HG03520 (cell line): ENCODE results near the gene HOXB7.

Source experiments
- ATAC-seq: cut with Tn5 transposase; IDR thresholded peaks from one replicate; pipeline ENCODE4 v1.9.1; 2021; ENCODE audit warnings: mild to moderate bottlenecking, moderate library complexity; ENCODE audit not compliant: unreplicated experiment

The HOXB7 gene

DNA sequence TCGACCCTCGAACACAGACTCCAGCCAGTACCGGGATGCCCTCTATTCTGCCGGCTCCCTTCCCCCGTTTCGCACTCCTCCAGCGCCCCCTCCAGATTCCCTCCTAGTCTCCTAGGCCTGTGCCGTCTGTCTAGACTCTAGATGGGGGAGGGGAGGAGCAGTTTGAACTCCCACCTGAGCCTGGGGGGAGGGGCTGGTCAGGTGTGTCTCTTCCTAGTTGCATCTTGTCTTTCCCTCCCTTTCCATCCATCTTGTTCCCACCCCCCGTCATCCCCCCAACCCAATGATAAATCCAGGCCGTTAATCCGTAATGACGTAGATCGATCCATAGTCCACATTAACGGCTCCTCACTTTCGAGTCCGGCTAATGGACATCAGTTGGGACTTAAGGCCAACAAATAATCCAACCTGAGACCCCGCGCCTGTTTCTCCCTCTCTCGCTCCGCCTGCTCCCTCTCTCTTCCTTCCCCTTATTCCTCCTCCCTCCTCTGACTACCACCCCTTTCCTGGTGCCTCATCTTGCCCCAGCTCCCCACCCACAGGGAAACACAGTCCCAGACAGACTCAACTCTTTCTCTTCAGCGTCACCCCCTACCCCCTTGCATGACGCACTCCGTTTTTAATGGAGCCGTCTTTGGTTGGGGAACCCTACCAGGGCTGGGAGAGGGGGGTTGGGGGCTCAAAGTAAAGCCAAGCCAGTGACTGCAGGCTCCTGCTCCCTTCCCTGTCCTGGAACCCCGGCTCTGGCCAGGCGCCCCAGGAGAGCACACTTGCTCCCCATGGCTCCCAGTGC is 13.9 kb downstream of the HOXB7 start:
- ATAC-seq, result no peak

- ATAC-seq, result no peak
Observed at GRCh38 chr17:48596000-48596734, 14.7 kb downstream of the HOXB7 start.

- no peak for ATAC-seq
Observed at GRCh38 chr17:48595278-48595999, 15.4 kb downstream of the HOXB7 start.

GRCh38 chr17:48594538-48595277 is 16.1 kb downstream of the HOXB7 start:
- ATAC-seq, result no peak

- no peak for ATAC-seq
Observed at GRCh38 chr17:48593840-48594537, 16.8 kb downstream of the HOXB7 start.

DNA sequence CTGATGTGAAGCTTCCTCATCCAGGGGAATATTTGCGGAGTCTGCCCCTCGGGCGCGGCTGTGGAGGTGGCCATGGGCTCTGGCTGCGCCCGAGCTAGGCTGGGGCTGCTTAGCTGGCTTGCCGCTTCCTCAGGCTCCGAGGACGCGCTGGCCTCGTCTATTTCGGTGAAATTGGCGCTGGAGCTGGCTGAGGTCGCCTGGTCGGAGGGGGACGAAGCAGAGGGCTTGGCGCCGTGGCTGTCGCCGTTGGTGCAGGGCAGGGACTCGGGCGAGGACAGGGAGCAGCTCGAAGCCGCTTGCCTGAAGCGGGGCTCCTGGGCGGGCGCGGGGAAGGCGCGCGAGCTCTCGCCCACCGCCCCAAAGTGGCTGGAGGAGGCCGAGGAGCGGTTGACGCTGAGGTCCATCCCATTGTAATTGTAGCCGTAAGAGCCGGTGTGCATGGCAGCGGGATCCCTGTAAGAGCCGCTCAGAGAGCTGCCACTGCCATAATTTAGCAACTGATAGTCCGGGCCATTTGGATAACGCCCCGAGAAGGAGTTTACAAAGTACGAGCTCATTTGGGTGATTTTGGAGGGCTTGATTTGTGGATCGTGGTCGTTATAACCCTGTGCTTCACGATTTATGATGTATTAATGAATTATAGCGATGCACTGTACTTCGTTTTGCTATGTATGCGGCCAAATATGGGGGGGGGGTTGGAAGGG is 17.5 kb downstream of the HOXB7 start, which contains the start of gene HOXB5:
TSS of gene HOXB5 (minus strand) at position 654 of the 704 bp plus-strand sequence. CDS start at position 557, 97 bp downstream.
- ATAC-seq, result no peak

DNA sequence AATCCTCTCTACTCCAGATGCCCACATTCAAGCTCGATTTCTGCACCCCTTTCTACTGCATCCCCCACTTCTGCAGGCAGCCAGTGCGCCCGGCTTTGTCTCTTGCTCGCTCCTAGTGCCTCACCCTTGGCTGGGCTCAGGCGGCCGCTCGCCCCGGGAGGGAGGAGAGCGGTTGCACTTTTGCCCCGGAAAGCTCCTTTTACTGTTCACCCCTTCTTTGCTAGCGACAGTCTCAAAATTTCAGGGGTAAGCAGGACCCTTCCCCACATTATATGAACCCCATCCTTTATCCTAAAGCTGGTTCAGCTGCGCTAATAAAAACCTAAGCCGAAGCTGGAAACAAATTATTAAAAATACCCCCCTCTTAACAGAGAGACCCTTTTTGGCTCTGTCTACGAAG is 18.2 kb downstream of the HOXB7 start:
- no peak for ATAC-seq

GRCh38 chr17:48592057-48592514 is 18.7 kb downstream of the HOXB7 start:
- no peak for ATAC-seq

DNA sequence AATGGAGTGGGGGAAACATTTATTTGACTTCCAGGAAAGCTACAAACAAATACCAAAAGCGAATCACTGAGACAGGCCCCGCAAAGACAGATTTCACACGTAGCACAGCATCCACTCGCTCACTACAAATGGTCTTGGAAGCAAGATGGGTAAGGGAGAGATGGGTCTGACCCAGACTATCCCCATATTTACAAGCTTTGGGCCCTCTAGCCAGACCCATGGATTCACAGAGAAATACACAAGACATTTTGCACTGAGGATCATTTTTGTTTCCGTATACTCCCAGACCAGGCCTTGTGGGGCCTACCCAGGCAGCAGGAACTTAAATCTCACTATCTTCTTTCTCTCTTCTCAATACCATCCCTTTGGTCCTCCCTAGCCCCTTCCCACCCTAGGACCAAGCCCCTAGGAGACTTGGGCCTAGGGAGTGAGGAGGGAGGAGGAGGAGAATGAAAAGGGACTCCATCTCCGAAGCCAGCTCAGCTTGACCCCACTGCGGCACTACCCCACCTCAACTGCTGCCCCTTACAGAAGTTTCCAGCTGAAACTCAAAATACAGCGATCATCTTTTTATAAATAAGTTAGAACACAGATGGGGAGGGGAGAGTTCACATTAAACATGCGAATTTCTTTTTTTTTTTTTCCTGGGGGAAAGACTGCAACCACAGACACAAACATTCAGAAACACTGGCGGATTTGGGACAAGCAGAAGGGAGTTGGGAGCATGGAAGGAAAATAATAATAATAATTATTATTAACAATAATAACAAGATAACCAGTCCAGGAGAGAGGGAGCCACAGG is 19.4 kb downstream of the HOXB7 start:
- no peak for ATAC-seq

GRCh38 chr17:48590607-48591161 is 20.1 kb downstream of the HOXB7 start:
- no peak for ATAC-seq

GRCh38 chr17:48589831-48590606 is 20.8 kb downstream of the HOXB7 start, which contains the start of gene HOXB3:
Gene HOXB3, minus strand, starts transcription at chr17:48590241. Its CDS starts 37,767 bp downstream, at chr17:48552474.
- no peak for ATAC-seq

DNA sequence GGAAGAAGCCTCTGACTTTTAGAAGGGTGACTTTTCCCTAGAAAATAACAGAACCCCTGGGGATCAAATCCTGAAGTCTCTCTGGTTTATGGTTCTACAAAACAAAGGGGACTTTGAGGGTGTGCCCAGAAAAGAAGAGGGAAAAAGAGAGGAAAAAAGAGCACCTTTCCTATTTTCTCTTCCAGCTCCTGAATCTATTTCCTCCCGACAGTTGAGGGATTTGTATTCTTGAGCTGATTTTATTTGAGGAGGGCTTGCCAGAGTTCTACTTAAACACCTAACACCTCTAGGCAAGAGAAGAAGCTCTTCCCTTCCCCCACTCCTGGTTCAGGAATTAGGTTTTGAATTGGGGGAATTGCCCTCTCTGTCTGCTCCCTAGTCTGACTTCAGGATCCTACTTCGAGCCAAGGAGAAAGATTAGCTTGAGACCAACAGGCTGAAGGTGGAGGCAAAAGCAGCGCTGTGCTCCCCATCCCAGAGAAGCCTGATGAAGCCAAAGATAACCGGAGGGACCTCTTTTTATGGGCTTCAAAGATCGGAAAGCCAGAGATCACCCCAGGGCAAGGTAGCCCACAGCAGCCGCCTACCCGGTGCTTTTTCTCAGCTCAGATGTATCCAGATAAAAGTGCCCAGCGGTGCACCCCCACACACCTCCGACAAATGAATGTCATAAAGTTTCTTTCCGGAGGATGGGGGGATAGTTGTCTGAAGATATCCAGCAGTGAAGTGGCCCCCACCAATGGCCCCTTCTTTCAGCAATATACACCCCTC is 21.6 kb downstream of the HOXB7 start:
- no peak for ATAC-seq

- no peak for ATAC-seq
Observed at GRCh38 chr17:48588528-48588927, 22.3 kb downstream of the HOXB7 start.

GRCh38 chr17:48588074-48588415 is 22.8 kb downstream of the HOXB7 start:
- no peak for ATAC-seq

- ATAC-seq, result no peak
Observed at GRCh38 chr17:48587276-48588073, 23.3 kb downstream of the HOXB7 start.
